Stimulated activated CD8-positive, alpha-beta memory T cell treated with anti-CD3 and anti-CD28 coated beads, Interleukin-12 subunit alpha, Interleukin-12 subunit beta, amount 100 ng/mL, for 24 hours (primary cell): Measurements from ENCODE around the gene METTL8.
"Not testable (repeated sequence)": the region's sequence is repeated elsewhere in the genome, so short reads cannot be mapped to it uniquely, and the experiment has no call there.

Experiments
- DNase-seq: peaks from one replicate; pipeline ENCODE4 v3.0.0-alpha.2; 2020; ENCODE audit errors: extremely low read depth

Gene METTL8

DNA sequence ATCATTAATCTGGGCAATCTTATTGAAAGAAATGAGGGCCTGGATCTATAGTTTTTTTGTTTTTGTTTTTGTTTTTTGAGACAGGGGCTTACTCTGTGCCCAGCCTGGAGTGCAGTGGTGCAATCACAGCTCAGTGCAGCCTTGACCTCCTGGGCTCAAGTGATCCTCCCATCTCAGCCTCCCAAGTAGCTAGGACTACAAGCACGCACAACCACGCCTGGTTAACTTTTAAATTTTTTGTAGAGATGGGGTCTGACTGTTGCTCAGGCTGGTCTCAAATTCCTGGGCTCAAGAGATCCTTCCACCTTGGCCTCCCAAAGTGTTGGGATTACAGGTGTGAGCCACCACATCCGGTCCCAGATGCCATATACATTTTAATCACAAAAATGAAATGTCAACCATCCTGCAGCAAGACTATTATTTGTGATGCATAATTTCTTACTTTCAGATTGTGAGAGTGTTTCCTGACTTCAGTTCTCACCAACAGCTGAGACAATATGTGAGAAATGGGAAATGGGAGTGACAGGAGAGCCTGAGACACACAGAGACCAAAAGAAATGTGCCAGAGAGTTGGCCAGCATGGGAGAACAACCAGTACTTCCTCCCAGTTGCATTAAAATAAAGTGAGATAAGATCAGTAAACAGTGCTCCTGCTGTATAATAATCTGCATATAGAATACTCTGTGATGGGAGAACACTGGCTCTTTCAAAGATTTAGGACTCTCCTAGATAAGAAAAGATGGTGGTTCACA, 87.6 kb downstream of the METTL8 start:
- DNase-seq = no peak

DNA sequence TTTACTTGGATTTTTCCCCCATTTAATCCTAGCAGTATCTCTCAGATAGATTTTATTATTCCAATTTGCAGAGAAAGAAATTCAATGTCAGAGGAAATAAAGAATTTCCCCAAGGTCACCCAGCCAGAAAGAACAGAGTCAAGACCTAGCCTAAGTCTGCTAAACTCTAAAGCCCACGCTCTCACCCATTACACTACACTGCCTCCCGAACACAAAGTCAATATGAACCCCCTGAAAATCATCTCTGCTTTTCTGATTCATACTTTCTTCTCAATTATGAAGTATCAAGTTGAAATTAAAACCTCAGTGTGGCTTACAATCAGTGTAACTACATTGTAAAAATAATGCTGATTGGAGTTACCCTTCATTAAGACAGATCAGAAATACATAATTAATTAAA, 89.6 kb downstream of the METTL8 start:
- no peak for DNase-seq

DNA sequence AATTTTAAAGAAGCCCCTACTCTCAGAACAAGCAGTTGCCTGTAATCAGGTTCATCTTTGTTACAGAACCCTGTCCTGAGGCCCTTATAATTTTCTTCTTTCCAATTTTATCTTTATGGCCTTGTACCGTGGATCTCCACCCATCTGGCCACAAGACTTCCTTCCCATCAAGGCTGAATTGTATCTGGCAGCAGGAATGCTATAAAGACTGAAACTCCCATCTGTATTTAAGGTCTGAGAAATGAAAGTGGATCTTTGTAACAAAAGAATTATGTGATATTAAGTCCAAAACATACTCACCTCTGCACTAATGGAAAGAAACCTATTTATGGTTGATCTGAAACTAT, 91.8 kb downstream of the METTL8 start:
- no peak for DNase-seq

DNA sequence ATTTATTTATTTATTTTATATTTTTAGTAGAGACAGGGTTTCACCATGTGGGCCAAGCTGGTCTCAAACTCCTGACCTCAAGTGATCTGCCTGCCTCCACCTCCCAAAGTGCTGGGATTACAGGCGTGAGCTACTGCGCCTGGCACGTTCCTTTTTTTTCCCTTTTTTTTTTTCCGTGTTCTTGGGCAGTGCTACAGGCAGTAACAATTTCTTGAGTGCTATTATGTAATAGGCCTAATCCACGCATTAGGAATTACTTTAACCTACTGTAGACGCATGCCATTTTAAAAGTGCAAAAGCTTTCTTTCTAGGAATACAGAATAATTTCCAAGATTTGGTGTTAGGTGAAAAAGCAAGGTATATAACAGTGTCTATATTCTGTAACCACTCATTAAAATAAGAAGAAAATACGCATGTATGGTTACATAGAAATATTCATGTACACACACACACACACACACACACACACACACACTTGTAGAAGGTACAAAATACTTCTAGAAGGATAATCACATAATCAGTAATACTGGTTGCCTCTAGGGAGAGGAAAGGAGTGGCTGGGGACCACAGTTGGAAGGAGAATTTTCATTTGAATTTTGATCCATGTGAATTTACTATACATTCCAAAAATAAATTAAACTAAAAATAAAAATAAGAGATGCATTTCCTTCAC, 92.3 kb downstream of the METTL8 start:
- no peak for DNase-seq

DNA sequence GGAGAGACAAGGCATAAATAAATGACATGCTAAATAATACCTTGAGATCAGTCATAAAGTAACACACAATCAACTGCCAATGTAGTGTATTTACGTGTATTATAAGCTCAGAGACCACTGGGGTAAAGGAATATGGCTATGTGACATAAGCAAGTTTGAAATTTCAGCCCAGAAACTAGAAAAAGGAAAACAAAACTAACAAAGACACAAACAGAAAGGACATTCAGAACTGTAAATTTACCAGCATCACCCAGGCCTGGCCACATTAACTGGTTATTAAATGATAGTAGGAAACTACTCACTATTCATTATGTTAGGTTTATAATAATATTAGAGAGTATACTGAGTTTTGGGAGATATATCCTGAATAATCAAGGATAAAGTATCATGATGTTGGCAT, 98.8 kb downstream of the METTL8 start:
- DNase-seq = no peak

DNA sequence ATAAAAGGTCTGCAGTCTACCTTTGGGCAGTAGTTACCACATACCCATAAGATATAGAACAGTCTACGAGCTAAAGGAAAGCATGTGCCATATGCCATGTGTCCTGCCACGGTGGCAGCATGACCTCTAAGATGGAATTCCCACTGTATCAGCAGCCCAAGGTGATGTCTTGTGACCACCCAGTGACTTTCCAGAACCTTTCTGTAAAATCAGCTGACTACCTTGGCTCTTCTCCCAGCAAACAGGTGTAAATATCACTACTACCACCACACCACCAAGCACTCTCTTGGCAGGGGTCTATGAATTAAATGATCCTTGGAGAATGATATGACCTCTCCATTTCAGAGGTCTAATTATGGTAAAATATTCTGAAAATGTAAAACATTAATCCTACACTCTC, 99.6 kb downstream of the METTL8 start:
- no peak for DNase-seq

DNA sequence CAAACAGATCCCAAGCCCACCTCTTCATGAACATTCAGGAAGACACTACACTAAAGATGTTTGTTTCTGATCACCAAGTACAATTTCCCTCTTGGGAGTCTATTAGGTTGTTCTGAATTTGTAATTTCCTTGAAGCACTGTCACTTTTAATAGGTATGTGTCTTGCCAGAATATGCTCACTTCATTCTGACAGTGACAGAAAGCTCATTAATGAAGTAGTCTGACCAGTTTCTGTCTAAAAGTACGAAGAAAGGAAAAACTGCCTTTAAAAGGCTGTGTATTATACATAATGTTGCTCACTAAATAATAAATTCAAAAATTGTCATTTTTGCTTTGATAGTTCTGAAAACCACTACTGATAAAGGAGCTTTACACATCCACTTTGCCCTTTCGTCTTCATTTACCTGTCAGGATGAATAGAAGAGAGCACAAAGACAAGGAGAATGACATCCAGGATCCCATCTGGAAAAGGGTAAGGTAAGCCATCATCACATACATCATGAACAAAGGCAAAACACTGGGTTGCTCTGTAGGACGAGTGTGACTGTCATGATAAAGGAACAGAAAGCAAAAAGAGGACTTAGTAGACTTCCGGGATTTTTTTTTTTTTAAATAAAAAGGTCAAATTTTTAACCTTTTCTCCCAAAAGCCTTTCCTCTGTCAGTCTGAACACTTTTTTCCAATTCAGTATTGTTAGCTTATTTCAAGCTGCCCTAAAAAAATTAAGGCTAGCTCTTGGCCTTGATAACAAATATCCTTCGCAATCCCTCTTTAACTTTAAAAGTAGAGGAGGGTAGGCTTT, 103.4 kb downstream of the METTL8 start:
- no peak for DNase-seq

DNA sequence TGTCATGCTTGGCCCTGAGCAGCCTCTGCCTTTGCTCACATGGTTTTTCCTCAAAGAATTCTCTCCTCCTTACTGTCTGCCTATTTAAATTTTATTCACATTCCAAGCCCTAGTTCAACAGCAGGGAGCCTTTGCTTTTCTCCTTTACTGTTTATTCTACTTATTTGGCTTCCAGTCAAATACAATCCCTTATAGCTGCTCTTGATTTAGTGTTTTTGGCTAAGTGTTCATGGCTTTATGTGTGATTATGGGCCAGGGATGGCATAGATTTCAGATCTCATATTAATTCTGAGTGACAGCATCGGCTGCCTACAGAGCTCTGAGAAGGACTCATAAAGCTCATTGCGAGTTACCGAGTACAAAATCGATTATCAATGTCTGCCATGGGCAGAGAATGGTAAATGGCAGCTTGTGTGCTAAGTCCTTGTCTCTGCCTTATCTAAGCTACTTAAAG, 106.7 kb downstream of the METTL8 start:
- no peak for DNase-seq

DNA sequence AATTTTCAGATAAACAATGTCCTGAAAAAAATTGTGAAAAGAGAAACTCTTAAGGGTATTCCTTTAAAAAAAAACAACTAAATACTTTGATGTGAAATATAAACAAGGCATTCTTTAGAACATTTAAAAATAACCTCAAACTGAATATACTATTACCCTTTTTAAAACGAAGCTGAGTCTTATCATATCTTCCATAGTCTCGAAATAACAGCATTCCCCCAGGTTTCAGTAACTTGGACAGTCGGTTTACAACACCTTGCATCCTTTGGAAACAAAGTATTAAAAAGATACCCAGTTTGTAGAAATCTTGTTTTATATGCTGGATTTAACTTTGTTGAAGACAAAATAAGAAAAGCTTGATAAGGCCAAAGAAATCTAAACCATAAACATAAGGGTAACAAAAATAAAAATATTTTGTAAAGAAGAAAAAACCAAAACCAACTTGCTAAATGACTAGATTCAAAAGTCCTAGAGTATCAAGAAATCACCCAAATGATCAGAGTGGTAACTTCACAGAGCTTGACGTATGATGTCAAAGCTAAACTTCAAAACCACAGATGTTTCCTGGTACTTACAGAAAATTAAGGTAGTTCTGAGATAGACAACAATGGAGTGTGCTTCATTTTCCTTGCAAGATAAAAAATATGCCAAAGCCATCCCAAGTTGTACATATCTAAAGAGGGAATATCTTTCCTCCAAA, 107.8 kb downstream of the METTL8 start:
- DNase-seq = no peak

DNA sequence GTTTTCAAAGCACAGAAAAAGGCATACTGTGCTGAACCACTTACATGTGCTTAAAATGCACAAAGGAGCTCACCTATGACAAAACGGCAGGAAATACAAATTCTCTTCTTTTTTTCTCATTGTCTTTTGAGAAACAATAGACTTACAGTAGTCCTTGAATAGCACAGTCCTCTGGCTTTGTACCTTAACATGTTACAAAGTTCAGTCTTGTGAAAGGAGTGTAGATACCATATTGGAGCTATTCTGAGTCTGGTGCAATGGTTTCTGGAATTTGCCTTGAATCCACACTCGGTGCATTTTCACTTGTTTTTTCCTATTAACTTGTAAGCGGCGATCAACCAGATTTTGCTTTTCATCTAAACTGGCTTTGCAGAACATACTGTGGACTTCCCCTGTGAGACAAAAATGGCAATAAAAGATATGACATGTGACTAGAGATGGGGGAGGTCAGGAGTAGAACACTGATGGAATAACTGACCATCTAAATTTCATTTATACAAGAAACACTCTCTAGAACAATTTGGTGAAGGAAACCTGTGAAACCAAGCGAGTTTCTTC, 109.7 kb downstream of the METTL8 start:
- no peak for DNase-seq

DNA sequence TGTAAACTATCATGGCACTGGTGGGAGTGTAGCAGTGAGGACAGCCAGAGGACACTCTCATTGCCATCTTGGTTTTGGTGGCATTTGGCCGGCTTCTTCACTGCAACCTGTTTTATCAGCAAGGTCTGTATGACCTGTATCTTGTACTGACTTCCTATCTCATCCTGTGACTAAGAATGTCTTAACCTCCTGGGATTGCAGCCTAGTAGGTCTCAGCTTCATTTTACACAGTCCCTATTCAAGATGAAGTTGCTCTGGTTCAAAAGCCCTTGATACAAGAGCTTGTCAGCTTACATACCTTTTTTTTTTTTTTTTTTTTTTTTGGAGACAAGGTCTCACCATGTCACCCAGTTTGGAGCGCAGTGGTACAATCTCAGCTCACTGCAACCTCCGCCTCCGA, 110.9 kb downstream of the METTL8 start:
- DNase-seq = no peak

DNA sequence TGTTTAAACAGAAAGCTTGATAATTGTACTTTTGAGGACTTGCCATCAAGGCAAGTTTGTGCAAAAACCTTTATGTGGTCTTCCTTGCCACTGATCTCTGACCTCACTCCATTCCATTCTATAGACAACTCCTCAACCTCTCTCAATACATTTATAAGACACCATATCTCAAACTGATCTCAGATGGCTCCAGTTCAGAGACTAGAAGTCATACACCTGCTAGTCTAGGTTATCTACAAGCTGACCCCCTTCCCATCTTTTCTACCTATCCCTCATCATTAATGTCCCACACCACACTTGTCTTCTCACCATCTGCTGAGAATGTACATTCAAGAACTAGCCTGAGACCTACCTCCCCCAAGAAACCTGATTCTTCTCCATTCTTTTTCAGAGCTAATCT, 113.1 kb downstream of the METTL8 start:
- DNase-seq = no peak

DNA sequence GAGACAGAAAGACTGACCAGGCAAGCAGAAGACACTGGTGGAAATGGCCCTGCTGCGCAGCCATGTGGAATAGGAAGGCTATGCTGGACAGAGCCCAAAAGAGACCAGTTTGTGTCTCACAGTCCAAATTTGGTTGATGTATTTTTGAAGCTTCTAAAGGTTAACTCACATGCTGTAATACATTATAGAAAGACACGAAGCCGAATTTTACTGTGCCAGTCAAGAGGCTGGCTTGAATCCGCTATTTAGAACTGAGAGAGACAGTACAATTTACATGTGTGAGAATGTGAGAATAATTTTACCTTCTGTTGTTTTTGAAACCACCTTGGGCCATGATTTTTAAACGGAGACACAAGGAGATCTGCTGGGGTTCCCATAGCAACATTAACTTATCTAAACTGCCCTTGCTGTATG, 113.6 kb downstream of the METTL8 start:
- no peak for DNase-seq

DNA sequence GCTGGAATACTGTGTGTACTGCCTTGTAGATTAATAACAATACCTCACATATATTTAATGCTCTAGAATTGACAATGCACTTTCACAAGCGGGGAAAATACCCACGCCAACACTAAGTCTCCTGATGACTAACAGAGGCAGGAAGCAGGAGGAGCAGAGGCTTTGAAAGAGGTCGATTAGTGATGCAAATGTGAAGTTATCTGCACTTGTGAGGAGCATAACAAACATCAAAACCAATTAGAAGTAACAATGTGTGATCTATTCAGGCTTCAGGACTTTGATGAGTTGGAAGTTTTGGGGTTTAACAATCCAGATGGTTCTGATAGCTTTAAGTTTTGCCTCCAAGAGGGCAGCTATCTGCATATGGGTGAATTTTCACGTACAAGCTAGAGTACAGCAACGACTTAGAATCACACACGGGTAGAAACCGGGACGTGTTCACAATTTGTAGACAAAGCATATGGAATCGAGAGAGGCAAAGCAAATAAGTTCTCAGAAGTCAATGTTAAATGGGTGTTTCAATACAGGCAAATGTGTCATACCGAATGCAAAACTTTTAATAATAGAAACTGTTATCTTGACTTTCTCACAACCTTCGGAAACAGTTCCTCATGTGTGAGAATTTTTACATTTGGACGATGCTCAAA, 114.5 kb downstream of the METTL8 start:
- DNase-seq = peak; percentile 1

DNA sequence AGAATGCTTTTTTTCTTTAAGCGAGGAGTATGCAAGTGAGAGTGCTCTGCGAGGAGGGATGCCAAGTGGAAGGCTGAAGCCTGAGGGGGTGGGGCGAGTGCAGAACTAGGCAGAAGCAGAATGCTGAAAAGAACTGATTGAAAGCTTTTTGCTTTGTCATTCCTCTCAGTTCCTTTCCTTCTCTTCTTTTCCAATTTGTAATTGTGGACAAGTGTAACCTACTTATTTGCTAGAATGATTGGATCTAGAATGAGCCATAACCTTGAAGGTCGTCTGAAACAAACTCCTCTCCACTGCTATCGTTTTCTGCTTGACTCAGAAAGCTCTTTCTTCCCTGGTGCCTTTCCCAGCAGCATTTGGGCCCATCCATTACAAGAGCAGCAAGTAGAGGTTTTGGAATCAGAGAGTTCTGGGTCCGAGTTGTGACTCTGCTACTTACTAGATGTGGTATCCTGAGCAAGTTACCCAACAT, 115.3 kb downstream of the METTL8 start:
- DNase-seq = no peak

DNA sequence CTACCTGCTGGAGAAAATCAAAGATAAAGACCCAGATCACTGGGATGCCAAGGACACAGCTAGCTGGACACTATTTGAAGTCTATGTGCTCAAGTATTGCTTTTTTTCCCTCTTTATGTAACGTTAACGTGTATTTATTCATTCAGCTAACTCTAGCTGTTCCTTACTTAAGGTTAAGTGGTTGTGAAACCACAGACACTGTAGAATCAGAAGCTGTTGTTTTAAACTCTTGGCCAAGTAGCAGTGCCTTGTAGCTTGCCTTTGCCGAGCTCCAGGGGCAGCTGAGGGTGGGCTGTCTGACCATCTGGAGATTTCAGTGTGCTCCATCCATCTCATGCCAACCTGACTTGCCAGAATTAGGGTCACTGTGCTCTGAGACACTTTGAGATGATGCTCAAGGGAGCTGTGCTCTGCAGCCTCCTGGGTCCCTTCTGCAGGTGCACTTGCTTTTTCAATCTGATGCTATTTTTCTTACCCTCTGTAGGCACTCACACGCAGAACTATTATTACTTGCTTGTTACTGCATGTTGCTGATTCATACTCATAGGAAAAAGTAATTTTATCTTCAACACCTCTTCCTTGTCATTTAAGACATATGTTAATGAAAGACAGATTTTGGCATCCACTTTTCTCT, 116.2 kb downstream of the METTL8 start:
- no peak for DNase-seq

DNA sequence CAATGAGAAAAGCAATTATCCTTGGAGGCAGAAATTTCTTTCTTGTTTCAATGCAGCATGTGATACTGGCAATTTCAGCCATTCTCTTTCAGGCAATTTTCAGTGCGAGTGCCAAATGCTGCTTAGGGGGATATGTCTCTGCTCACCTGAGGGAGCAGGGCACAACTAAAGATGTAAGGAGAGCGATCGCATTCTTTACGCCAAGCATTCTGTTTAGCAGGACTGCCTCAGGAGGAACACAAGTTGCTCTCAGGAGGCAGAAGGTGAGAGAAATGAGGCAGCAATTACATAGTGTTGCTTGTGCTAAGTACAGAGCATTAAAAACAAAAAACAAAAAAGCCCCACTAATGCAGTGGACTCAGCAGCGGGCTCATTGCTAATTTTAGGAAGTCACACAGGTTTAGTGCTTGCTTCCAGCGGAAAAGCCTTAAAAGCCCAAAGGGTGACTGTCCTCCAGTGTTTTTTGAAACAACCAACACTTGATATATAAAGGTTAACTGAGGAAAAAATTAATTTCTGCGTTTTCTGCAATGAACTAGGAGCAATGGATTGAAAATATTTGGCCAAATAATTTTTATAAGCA, 116.9 kb downstream of the METTL8 start:
- no peak for DNase-seq

DNA sequence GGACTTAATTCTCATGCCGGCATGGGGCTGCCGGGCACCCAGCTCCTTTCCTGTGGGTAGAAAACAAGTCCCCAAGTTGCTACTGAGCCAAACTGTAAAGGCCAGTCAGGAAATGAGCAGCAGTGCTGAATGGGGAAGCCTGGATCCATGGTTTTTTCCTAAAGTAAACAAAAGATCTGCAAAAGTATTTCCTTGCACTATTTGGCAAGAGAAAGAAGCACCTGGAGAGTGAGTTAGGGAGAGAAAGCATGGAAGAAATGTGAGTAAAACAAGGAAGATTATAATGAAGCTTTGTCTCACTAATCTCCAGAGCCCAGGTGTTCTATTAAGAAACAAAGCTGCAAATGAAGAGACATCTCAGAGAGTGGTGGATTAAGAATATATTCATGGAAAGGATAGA, 117.6 kb downstream of the METTL8 start:
- no peak for DNase-seq

DNA sequence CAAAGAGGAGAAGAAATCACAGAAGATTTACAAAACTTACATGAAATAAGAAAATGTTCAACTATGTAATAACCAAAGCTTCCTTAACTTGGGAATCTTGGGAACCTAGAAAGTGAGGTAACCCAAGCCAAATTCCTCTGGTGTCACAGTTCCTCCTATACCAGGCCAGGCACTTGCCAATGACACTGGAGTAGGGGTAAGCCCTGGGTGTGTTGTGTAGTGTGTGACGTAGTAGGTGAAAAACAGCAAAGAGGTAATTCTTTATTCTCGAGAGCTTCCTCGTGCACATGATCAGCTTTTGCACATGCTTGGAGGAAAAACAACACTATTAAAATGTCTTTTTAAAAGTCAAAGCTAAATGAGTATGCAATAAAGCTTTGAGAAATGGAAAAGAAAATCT, 118.0 kb downstream of the METTL8 start:
- no peak for DNase-seq

DNA sequence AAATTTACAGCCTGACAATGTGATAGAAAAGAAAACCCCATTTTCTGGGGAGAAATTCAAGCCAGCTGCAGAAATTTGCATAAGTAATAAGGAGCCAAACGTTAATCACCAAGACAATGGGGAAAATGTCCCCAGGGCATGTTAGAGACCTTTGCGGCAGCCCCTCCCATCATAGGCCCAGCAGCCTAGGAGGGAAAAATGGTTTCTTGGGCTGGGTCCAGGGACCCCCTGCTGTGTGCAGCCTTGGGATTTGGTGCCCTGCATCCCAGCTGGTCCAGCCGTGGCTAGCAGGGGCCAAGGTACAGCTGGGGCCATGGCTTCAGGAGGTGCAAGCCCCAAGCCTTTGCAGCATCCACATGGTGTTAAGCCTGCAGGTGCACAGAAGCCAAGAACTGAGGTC, 121.6 kb downstream of the METTL8 start:
- not testable (repeated sequence) for DNase-seq
